Measurements from ENCODE around the gene MAST2. TPM values are rescaled to one million over a fixed set of nuclear protein-coding genes. Genes with fewer than 3 reads are reported as not detected.

MAST2 gene
- total and polyA plus RNA-seq, 3 donors from 2014 or later, result 88.4 to 158 (median 113) TPM

DNA sequence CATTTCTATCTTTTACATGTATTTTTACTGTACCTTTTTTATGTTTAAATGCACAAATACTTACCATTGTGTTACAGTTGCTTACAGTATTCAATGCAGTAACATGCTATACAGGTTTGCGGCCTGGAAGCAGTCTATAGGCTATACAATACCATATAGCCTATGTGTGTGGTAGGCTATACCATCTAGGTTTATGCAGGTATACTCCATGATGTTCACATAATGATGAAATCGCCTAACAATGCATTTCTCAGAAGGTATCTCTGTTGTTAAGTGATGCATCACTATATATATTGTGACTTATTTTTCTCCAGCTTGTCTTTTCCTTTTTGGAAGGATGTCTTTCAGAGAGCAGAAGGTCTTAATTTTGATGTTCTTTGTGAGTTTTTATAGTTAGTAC, 103.5 kb downstream of the MAST2 start:
- intact Hi-C loops (cut with DNase I; ENCODE audit: low total_unique reads), result no loop called here
- Histone ChIP-seq H3K27ac (no peak overlapping the region), H3K4me3 (no peak overlapping the region), H3K27me3 (no peaks in the 10 kb centered on the region), H3K9me3 (no peaks in the 10 kb centered on the region), H3K36me3 (ENCODE audit: low read depth, missing control alignments) (no peaks in the 10 kb centered on the region), H3K4me1 (no peaks in the 10 kb centered on the region)
- DNase-seq, result no peak
- TF ChIP-seq POLR2A (IDR thresholded peaks at IDR 0.05), result no peak
- TF ChIP-seq, protein P1, sequence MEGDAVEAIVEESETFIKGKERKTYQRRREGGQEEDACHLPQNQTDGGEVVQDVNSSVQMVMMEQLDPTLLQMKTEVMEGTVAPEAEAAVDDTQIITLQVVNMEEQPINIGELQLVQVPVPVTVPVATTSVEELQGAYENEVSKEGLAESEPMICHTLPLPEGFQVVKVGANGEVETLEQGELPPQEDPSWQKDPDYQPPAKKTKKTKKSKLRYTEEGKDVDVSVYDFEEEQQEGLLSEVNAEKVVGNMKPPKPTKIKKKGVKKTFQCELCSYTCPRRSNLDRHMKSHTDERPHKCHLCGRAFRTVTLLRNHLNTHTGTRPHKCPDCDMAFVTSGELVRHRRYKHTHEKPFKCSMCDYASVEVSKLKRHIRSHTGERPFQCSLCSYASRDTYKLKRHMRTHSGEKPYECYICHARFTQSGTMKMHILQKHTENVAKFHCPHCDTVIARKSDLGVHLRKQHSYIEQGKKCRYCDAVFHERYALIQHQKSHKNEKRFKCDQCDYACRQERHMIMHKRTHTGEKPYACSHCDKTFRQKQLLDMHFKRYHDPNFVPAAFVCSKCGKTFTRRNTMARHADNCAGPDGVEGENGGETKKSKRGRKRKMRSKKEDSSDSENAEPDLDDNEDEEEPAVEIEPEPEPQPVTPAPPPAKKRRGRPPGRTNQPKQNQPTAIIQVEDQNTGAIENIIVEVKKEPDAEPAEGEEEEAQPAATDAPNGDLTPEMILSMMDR (IDR thresholded peaks at IDR 0.05), result no peak
- WGBS, 2 donors, result 98 to 100% methylated on average over 2 of the region's 2 CpGs

DNA sequence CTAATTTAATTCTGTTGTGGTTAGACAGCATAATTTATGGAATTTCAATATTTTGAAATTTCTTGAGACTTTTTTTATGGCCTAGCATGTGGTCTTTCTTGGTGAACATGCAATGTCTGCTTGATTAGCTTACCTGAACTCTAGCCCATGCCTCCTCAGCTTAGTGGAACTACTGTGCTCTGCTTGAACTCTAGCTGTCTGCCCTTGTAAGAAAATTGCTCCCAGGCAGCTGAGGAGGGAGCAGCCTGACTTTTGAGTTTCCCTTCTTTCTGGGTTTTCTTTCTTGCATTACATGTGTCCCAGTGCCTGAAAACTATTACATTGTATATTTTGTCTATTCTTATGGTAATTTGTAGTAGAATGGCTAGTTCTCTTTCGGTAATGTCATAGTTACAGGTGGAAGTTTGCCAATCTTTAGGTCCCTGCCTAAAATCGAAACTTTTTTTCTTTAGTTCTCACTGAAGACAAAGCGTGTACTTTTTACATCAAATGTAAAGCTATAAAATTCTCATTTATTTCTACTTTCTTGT, 105.3 kb downstream of the MAST2 start:
- peaks cover 6% of the 10 kb centered on the region for H3K4me1 ChIP-seq
- DNase-seq, result no peak
- H3K27ac ChIP-seq, result no peak overlapping the region
- intact Hi-C loops (cut with DNase I; ENCODE audit: low total_unique reads), result no loop called here
- no peak overlapping the region for H3K4me3 ChIP-seq
- WGBS, 2 donors, result 55 to 74% methylated on average over 3 of the region's 3 CpGs
- no peaks in the 10 kb centered on the region for H3K36me3 ChIP-seq (ENCODE audit: low read depth, missing control alignments)
- H3K27me3 ChIP-seq, result no peaks in the 10 kb centered on the region
- H3K9me3 ChIP-seq, result no peaks in the 10 kb centered on the region
- TF ChIP-seq, protein P1 (IDR thresholded peaks at IDR 0.05), result no peak
- TF ChIP-seq POLR2A (IDR thresholded peaks at IDR 0.05), result no peak

DNA sequence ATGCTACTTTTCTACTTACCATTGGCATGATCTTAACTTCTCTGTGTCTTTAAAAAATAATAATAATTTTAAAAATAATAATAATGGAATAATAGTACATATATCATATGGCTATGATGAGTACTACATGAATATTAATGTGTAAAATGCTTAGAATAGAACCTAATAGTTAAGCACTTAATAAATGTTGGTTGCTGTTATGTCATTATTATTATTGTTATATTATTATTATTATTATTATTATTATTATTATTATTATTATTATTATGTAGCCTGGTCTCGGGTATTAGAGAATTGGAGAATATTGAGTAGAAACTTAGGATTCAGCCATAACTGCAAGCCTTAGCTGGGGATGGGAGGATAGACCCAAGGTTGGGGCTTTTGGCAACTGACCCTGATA, 108.2 kb downstream of the MAST2 start:
- intact Hi-C loops (cut with DNase I; ENCODE audit: low total_unique reads), result no loop called here
- WGBS, 2 donors, result 92 to 94% methylated on average over 1 of the region's 1 CpG
- H3K9me3 ChIP-seq, result no peaks in the 10 kb centered on the region
- H3K27ac ChIP-seq, result no peak overlapping the region
- TF ChIP-seq, protein P1 (IDR thresholded peaks at IDR 0.05), result no peak
- TF ChIP-seq POLR2A (IDR thresholded peaks at IDR 0.05), result no peak
- no peaks in the 10 kb centered on the region for H3K27me3 ChIP-seq
- H3K4me3 ChIP-seq, result no peak overlapping the region
- H3K36me3 ChIP-seq (ENCODE audit: low read depth, missing control alignments), result no peaks in the 10 kb centered on the region
- DNase-seq, result no peak
- H3K4me1 ChIP-seq, result peaks cover 12% of the 10 kb centered on the region

DNA sequence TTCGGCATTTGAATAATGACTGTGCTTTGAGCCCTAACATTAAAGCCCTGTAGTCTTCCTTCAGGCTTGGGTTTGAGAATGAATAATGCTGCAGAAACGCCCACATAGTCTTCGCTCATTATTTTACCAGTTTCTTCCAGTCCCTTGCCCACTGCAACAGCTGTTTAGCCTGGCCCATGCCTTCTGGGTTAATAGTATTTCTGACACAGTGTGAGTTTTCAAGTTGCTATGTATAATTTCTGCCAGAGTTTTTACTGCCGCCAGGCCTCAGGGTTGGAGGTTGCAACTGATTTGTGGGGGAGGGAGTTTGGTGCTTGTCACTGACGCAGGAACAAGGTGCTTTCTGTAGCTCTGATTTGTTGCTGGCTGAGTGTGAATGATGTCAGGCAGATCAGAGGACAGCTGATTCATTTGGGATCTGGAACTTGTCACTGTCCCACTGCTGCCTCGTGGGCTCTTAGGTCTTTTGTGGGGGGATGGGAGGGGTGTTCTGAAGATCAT, 109.8 kb downstream of the MAST2 start:
- H3K4me3 ChIP-seq, result no peak overlapping the region
- H3K27ac ChIP-seq, result peak overlapping the region in 1 of 2 donors; percentile 62
- TF ChIP-seq, protein P1 (IDR thresholded peaks at IDR 0.05), result no peak
- no peak for TF ChIP-seq POLR2A (IDR thresholded peaks at IDR 0.05)
- WGBS, 2 donors, result 38 to 52% methylated on average over 6 of the region's 6 CpGs
- DNase-seq, result peak; percentile 73
- no peaks in the 10 kb centered on the region for H3K9me3 ChIP-seq
- H3K27me3 ChIP-seq, result no peaks in the 10 kb centered on the region
- intact Hi-C loops (cut with DNase I; ENCODE audit: low total_unique reads), result no loop called here
- peaks cover 12% of the 10 kb centered on the region for H3K4me1 ChIP-seq
- H3K36me3 ChIP-seq (ENCODE audit: low read depth, missing control alignments), result no peaks in the 10 kb centered on the region

Data from testis (tissue), 3 donors.